Activated naive CD8-positive, alpha-beta T cell treated with anti-CD3 and anti-CD28 coated beads, Interleukin-2, amount 50 U/mL, for 16 hours (primary cell): Measurements from ENCODE around the gene CORO1C.

Experiments
- DNase-seq: peaks from one replicate; pipeline ENCODE4 v3.0.0-alpha.2; 2020; ENCODE audit warnings: low read depth, low spot score

CORO1C gene

GRCh38 chr12:108727161-108727560, 4.2 kb downstream of the CORO1C start:
- DNase-seq = no peak

GRCh38 chr12:108724890-108725151, 6.5 kb downstream of the CORO1C start:
- no peak for DNase-seq

DNA sequence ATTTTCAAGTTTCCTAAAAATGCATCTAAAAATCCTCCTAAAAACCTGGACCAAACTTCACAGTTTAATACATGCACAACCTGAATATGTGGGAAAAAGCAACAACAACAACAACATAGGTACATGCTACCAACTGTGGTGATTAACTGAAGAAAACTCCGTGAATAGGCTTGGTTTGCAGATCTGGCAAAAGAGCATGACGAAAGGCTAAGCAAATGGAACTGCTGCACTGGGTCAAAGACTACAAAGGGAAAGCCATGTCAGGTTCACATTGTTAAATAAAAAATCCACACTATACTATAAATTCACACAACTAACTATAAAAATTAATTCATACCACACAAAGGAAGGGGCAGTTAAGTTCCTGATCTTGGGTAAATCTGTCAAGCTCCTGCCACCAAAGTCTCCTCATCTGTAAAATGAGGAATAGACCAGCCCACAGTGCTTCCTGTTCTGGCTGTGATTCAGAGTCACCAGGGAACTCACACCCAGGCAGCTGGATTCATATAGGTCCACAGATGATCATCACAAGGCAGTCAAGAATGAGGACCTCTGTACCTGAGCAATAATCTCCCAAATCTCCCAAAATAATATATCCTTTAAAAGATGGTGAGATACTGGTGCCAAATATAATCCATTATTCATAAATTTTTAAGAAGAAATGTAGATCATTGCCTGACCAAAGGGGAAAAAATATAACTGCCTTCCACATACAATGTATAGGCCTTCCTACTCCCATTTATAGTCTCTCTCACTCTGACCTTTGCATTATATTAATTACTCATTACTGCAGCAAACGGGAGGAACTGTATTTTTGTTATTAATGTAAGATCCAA, 7.0 kb downstream of the CORO1C start:
- no peak for DNase-seq

GRCh38 chr12:108722992-108723766, 8.1 kb downstream of the CORO1C start:
- no peak for DNase-seq

DNA sequence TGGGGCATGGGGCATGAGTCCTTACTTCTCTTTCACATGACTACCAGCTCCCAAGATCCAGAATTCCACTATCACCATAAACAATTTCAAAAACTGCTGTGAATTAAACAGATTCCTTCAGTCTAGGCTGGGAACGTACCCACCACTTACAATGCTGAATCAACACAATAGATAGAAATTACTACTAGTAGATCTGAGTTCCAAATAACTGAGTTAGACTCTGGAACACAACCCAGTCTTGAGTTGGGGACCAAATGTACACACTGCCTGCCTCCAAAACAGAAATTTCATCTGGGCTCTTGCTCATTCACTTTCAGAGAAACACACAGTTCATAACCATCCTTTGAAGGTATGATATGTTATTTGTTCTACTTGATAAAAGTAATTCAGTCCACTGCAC, 8.9 kb downstream of the CORO1C start:
- no peak for DNase-seq

- no peak for DNase-seq
These were observed 9.5 kb downstream of the CORO1C start for GRCh38 chr12:108721824-108722223.

DNA sequence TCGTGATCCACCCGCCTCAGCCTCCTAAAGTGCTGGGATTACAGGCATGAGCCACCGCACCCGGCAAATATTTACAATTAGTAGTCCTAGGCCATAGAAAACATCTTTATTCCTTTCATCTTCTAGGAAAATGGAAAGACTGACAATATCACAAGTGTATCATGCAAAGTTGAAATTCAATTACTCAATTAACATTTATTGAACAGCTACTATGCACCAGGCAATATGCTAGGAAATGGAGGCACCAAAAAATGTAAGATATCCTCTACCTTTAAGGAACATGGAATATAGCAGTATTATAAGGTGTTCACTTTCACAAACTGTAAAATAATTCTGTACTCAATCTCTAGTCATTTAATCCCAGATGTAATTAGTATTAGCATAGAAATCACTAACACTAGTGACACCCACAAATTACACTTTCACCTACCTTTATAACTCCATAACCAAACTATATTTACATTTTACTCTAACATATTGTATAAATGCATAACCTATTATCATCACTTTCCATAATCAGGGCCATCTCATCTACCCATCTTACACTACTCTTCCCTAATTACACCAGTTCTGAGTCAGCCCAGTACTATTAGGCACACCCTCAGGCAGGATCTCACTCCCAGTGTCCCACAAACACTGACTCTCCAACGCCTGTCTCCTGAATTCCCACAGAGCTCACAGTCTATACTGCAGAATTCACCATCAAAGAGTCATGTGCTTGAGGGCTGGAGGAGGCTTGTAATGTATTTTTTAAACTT, 10.4 kb downstream of the CORO1C start:
- no peak for DNase-seq

GRCh38 chr12:108717243-108717642, 14.1 kb downstream of the CORO1C start:
- DNase-seq = no peak

- no peak for DNase-seq
These were observed 16.5 kb downstream of the CORO1C start for GRCh38 chr12:108714866-108715265.

DNA sequence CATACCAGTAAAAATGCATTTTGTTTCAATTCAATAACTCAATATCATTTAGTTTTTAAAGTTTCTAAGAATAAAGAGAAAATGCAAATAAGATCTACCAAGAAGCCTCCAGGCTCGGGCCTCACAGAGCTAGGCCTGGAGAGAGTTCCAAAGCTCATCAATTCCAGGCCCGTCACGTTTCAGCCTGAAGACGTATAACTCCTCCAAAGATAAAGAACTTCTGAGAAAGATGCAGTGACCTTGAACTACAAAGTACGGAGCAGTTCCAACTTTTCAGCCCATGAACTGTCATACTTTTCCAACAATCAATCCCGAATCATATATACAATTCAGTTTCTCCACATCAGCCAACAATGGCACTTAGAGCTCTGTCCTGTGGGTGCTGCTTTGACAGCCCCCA, 17.8 kb downstream of the CORO1C start:
- DNase-seq = no peak

DNA sequence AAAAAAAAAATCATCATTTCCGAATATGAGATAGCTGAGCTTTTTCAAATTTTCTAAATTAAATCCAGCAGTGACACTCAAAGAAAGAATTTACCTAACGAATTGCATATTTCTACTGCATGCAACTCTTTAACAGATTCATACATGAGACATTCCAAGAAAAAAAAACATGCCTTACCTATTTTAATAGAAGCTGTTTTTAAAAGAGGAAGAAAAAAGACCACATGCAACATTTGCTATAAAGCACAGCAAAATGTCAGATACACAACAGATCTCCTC, 18.5 kb downstream of the CORO1C start:
- no peak for DNase-seq

- DNase-seq = no peak
These were observed 19.0 kb downstream of the CORO1C start for GRCh38 chr12:108712165-108712924.

- DNase-seq = no peak
These were observed 19.7 kb downstream of the CORO1C start for GRCh38 chr12:108711489-108712164.

- DNase-seq = no peak
These were observed 21.6 kb downstream of the CORO1C start for GRCh38 chr12:108709697-108710096.

- DNase-seq = no peak
These were observed 26.8 kb downstream of the CORO1C start for GRCh38 chr12:108704527-108704926.

- no peak for DNase-seq
These were observed 28.6 kb downstream of the CORO1C start for GRCh38 chr12:108702595-108703320.

GRCh38 chr12:108701779-108702441, 29.4 kb downstream of the CORO1C start:
- DNase-seq = no peak

- no peak for DNase-seq
These were observed 30.3 kb downstream of the CORO1C start for GRCh38 chr12:108700833-108701541.

DNA sequence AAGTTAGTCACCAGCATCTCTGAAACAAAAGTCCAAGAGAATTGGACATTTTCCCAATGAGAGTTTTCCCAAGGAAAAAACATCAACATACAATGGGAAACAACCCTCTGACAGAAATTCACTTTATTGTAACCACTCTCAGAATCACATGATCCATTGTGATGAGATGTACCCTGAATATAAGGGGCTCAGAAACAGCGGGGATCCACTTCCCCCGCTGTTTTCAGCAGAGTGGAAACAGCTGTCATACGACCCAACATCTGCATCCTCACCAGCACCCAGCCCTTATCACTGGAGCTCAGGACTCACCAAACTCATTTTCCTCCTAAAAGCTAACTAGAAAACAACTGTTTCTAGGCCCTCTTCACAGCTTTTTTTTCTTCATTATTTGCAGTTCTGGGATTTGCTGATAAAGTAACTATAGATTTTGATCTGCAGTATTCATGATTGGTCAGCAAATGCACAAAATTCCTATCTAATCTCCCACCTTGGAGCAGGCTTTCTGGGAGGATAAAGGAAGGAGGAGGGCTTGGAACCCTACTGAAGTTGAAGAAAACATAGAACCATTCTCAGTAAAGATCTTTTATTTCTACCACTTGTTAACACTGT, 31.3 kb downstream of the CORO1C start:
- DNase-seq = no peak
